A549 (cell line): ENCODE results near the gene ECEL1. TPM values are rescaled to one million over a fixed set of nuclear protein-coding genes. Genes with fewer than 3 reads are reported as not detected.

Experiments
- ATAC-seq, 2 experiments: fragments of 200-7000 bp in 1 of 2; fragments of >200 bp in 1 of 2; cut with Nextera tagmentation in 1 of 2; cut with Tn5 transposase in 1 of 2; 3 replicates each; pipeline versions ENCODE4 v1.8.0 to v1.9.1; 2018 to 2020; ENCODE audit warnings: mild to moderate bottlenecking in 1 of 2, moderate library complexity in 1 of 2
- CTCF ChIA-PET: fragments of 300-600 bp; sonication (Branson Sonifier 250); formaldehyde crosslinking; extraction: SDS; loops from one replicate; lab custom pipeline; 2021; ENCODE audit warnings: antibody characterized with exemption, inconsistent platforms; lab: Yijun Ruan, JAX
- POLR2A ChIA-PET: fragments of 350-600 bp; formaldehyde crosslinking; extraction: SDS; loops from one replicate; lab custom pipeline; 2021; ENCODE audit warnings: antibody characterized with exemption, inconsistent platforms; lab: Yijun Ruan, JAX
- DNase-seq, 2 experiments: peaks; one replicate each; pipeline versions ENCODE4 v3.0.0 to v3.0.0-alpha.2; 2011 to 2016; ENCODE audit warnings: low read depth in 1 of 2, low spot score in 1 of 2
- FAIRE-seq: peaks from 2 replicates; lab custom pipeline; 2011; peaks lifted over from hg19 to GRCh38; lab: Jason Lieb, UNC
- H3K27ac ChIP-seq, 2 experiments: fragments of >200 bp; sonication (Bioruptor Twin); formaldehyde crosslinking; 3 replicates each; pipeline ENCODE4 v1.5.1; 2016 to 2017
- H3K4me1 ChIP-seq: fragments of >200 bp; sonication (Bioruptor Twin); formaldehyde crosslinking; 3 replicates; pipeline ENCODE4 v1.6.1; 2016
- H3K4me2 ChIP-seq: fragments of >200 bp; sonication (Bioruptor Twin); formaldehyde crosslinking; 3 replicates; pipeline ENCODE4 v1.6.1; 2016
- H3K4me3 ChIP-seq: fragments of >200 bp; sonication (Bioruptor Twin); formaldehyde crosslinking; 3 replicates; pipeline ENCODE4 v1.5.1; 2016
- H3K9me3 ChIP-seq: fragments of >200 bp; sonication (Bioruptor Twin); formaldehyde crosslinking; 3 replicates; pipeline ENCODE4 v1.6.1; 2016
- ATOH8 ChIP-seq: fragments of 250-450 bp; sonication (Bioruptor Pico); IDR thresholded peaks from 2 replicates; pipeline ENCODE4 v1.5.0; 2020; ENCODE audit warnings: low read depth, mild to moderate bottlenecking, moderate library complexity
- BHLHE40 ChIP-seq: IDR thresholded peaks from 2 replicates; pipeline ENCODE4 v1.6.1; 2012; ENCODE audit warnings: low read depth, low read length, inconsistent platforms
- CBX2 ChIP-seq: fragments of 200-600 bp; sonication (generic); IDR thresholded peaks from 2 replicates; pipeline ENCODE4 v1.6.1; 2016; ENCODE audit warnings: low read depth, mild to moderate bottlenecking, borderline replicate concordance
- CBX8 ChIP-seq: fragments of 200-600 bp; sonication (generic); IDR thresholded peaks from 2 replicates; pipeline ENCODE4 v1.6.1; 2016
- CEBPB ChIP-seq, 2 experiments: fragments of >200 bp in 1 of 2; sonication (Bioruptor Twin) in 1 of 2; formaldehyde crosslinking in 1 of 2; IDR thresholded peaks; 2 replicates each; pipeline ENCODE4 v1.6.1; 2012 to 2016
- CHD2 ChIP-seq: fragments of 150-350 bp; IDR thresholded peaks from 2 replicates; pipeline ENCODE4 v1.6.1; 2014; ENCODE audit warnings: low read length; ENCODE audit not compliant: partially characterized antibody
- CTCF ChIP-seq: fragments of >200 bp; sonication (Bioruptor Twin); formaldehyde crosslinking; IDR thresholded peaks from 3 replicates; pipeline ENCODE4 v1.5.1; 2016
- E2F6 ChIP-seq: IDR thresholded peaks from 2 replicates; pipeline ENCODE4 v1.6.1; 2012; ENCODE audit warnings: low read depth, borderline replicate concordance
- EHMT2 ChIP-seq: fragments of 200-600 bp; sonication (generic); IDR thresholded peaks from 2 replicates; pipeline ENCODE4 v1.6.1; 2016; ENCODE audit warnings: antibody characterized with exemption, low read depth, mild to moderate bottlenecking, moderate library complexity
- ELK1 ChIP-seq: fragments of 150-350 bp; IDR thresholded peaks from 2 replicates; pipeline ENCODE4 v1.6.1; 2014; ENCODE audit warnings: low read depth, mild to moderate bottlenecking, low read length
- ESRRA ChIP-seq: fragments of 150-350 bp; IDR thresholded peaks from 2 replicates; pipeline ENCODE4 v1.6.1; 2014; ENCODE audit warnings: mild to moderate bottlenecking, low read length, borderline replicate concordance
- FOXS1 ChIP-seq: fragments of 250-450 bp; sonication (Bioruptor Pico); IDR thresholded peaks from 2 replicates; pipeline ENCODE4 v1.5.0; 2020; ENCODE audit warnings: mild to moderate bottlenecking, moderate library complexity
- HDAC2 ChIP-seq: fragments of 200-600 bp; sonication (generic); IDR thresholded peaks from 2 replicates; pipeline ENCODE4 v1.6.1; 2016
- HOXA7 ChIP-seq: fragments of 250-450 bp; sonication (Bioruptor Pico); IDR thresholded peaks from 2 replicates; pipeline ENCODE4 v1.5.0; 2020; ENCODE audit warnings: mild to moderate bottlenecking, moderate library complexity
- MAFK ChIP-seq: fragments of 450-650 bp; IDR thresholded peaks from 2 replicates; pipeline ENCODE4 v1.6.1; 2014; ENCODE audit not compliant: partially characterized antibody
- PBX3 ChIP-seq: IDR thresholded peaks from 2 replicates; pipeline ENCODE4 v1.6.1; 2012
- POLR2A ChIP-seq: IDR thresholded peaks from 2 replicates; pipeline ENCODE4 v1.6.1; 2012; ENCODE audit warnings: mild to moderate bottlenecking, low read length
- RARB ChIP-seq: fragments of 250-450 bp; sonication (Bioruptor Pico); IDR thresholded peaks from 2 replicates; pipeline ENCODE4 v1.8.0; 2021; ENCODE audit warnings: mild to moderate bottlenecking, moderate library complexity
- RCOR1 ChIP-seq: fragments of 150-350 bp; IDR thresholded peaks from 2 replicates; pipeline ENCODE4 v1.6.1; 2014; ENCODE audit warnings: antibody characterized with exemption, low read length, low read depth
- REST ChIP-seq: fragments of 200-600 bp; sonication (generic); IDR thresholded peaks from 2 replicates; pipeline ENCODE4 v1.6.1; 2016; ENCODE audit warnings: antibody characterized with exemption, mild to moderate bottlenecking, moderate library complexity
- RFX5 ChIP-seq: fragments of 450-650 bp; IDR thresholded peaks from 2 replicates; pipeline ENCODE4 v1.7.1; 2014; ENCODE audit warnings: antibody characterized with exemption, mild to moderate bottlenecking, moderate library complexity
- RNF2 ChIP-seq: fragments of 200-600 bp; sonication (generic); IDR thresholded peaks from 2 replicates; pipeline ENCODE4 v1.6.1; 2016; ENCODE audit warnings: low read depth, mild to moderate bottlenecking, antibody characterized with exemption, moderate library complexity, borderline replicate concordance
- SMC3 ChIP-seq: fragments of >200 bp; sonication (Bioruptor Twin); formaldehyde crosslinking; IDR thresholded peaks from 3 replicates; pipeline ENCODE4 v1.6.1; 2018; ENCODE audit warnings: inconsistent platforms
- SREBF2 ChIP-seq: fragments of 450-650 bp; IDR thresholded peaks from 2 replicates; pipeline ENCODE4 v1.6.1; 2014; ENCODE audit warnings: mild to moderate bottlenecking, moderate library complexity
- ZC3H11A ChIP-seq: fragments of 450-650 bp; IDR thresholded peaks from 2 replicates; pipeline ENCODE4 v1.6.1; 2014; ENCODE audit warnings: antibody characterized with exemption, mild to moderate bottlenecking
- ZFP36 ChIP-seq: fragments of 450-650 bp; IDR thresholded peaks from 2 replicates; pipeline ENCODE4 v1.6.1; 2014; ENCODE audit warnings: borderline replicate concordance; ENCODE audit not compliant: partially characterized antibody
- ZNF302 ChIP-seq: fragments of 250-450 bp; sonication (Bioruptor Pico); IDR thresholded peaks from 2 replicates; pipeline ENCODE4 v1.9.0; 2021; ENCODE audit warnings: inconsistent platforms, mild to moderate bottlenecking, moderate library complexity
- ZSCAN20 ChIP-seq: fragments of 250-450 bp; sonication (Bioruptor Pico); IDR thresholded peaks from 2 replicates; pipeline ENCODE4 v1.8.0; 2022; ENCODE audit warnings: mild to moderate bottlenecking, moderate library complexity
- WGBS: methylation state at CpG from one replicate; pipeline ENCODE4 v1.1.6; 2017; ENCODE audit errors: missing lambda C conversion rate; 5-methylcytosine and 5-hydroxymethylcytosine counted together
- polyA plus RNA-seq, 4 experiments: library from polyadenylated mRNA; depleted of rRNA in 3 of 4; stranded (reverse); fragments of >200 nt; fragmentation: RNase III in 1 of 4; extraction: RNeasy Plus Mini Kit Qiagen cat#74134 plus additional on column Dnase treatment in 1 of 4; gene quantifications; 2 replicates in 3 of 4; 3 replicates in 1 of 4; pipeline ENCODE4 v1.2.3, GENCODE V29; 2011 to 2017

Gene ECEL1
- polyA plus RNA-seq, 2 of the 4 experiments (the other 2 are of a cell fraction), result 0.12 to 0.18 TPM

GRCh38 chr2:232502911-232503808 lies 15.5 kb upstream of the ECEL1 start:
- no peak for FAIRE-seq
- TF ChIP-seq FOXS1 (CRISPR knock-in tag), result no peak
- TF ChIP-seq SMC3, result no peak
- no peak for TF ChIP-seq BHLHE40
- TF ChIP-seq RFX5, result no peak
- TF ChIP-seq ZFP36, result no peak
- TF ChIP-seq MAFK, result no peak
- no peak for TF ChIP-seq REST
- no peak for TF ChIP-seq SREBF2
- TF ChIP-seq ESRRA, result no peak
- no peak for TF ChIP-seq CBX2
- TF ChIP-seq ZC3H11A, result no peak
- TF ChIP-seq PBX3, result no peak
- no peak for TF ChIP-seq ZNF302 (CRISPR knock-in tag)
- no peak for TF ChIP-seq HDAC2
- TF ChIP-seq CEBPB (IDR thresholded peaks at IDR 0.05), result no peak
- no peak for TF ChIP-seq RARB (CRISPR knock-in tag)
- TF ChIP-seq RCOR1, result no peak
- no peak for TF ChIP-seq CBX8
- no peak for TF ChIP-seq POLR2A
- CTCF ChIA-PET, result interaction anchor here (0.7 to 1.4 kb wide), 2 partner anchors 56 to 84 kb away, joined by 3 to 5 read pairs; no protein-coding TSS in a partner anchor

GRCh38 chr2:232502511-232502910 lies 14.9 kb upstream of the ECEL1 start:
- Histone ChIP-seq H3K4me3 (peak overlapping the region; percentile 43; the same call in 2 of the 3 replicates), H3K27ac (peak overlapping the region; percentile 58 to 85; a peak in 5 of 6 replicates), H3K4me1 (peaks cover 24% of the 10 kb centered on the region), H3K4me2 (peak overlapping the region; percentile 97), H3K9me3 (no peaks in the 10 kb centered on the region)
- ChIA-PET POLR2A (no interaction called here), CTCF (interaction anchor here (1.1 to 1.5 kb wide), 2 partner anchors 21 to 34 kb away, joined by 3 to 4 read pairs; no protein-coding TSS in a partner anchor)
- ATAC-seq, result no peak
- FAIRE-seq, result no peak
- no peak for DNase-seq
- 93% methylated on average over 15 of the region's 21 CpGs for WGBS
- no peak for TF ChIP-seq ZSCAN20 (CRISPR knock-in tag)
- TF ChIP-seq RNF2, result no peak
- TF ChIP-seq ESRRA, result no peak
- TF ChIP-seq CHD2, result no peak
- TF ChIP-seq ELK1, result no peak
- TF ChIP-seq CEBPB (IDR thresholded peaks at IDR 0.05), result no peak
- no peak for TF ChIP-seq SREBF2
- TF ChIP-seq E2F6, result no peak
- TF ChIP-seq HOXA7 (CRISPR knock-in tag), result no peak
- no peak for TF ChIP-seq CTCF
- TF ChIP-seq EHMT2, result no peak
- no peak for TF ChIP-seq BHLHE40
- TF ChIP-seq ATOH8 (CRISPR knock-in tag), result no peak

More at GRCh38 chr2:232502911-232503808, 15.5 kb upstream of the ECEL1 start:
- Histone ChIP-seq H3K4me3 (peak overlapping the region; percentile 43), H3K27ac (peak overlapping the region; percentile 58 to 85), H3K4me1 (peaks cover 24% of the 10 kb centered on the region), H3K4me2 (peak overlapping the region; percentile 97), H3K9me3 (no peaks in the 10 kb centered on the region)
- peak in 1 of 2 experiments; percentile 41; a peak in 3 of 6 replicates for ATAC-seq
- 77% methylated on average over 39 of the region's 75 CpGs for WGBS
- DNase-seq, result peak; percentile 28 to 46
- POLR2A ChIA-PET, result no interaction called here
